Measurements from ENCODE around the gene MSANTD2. TPM values are rescaled to one million over a fixed set of nuclear protein-coding genes. Genes with fewer than 3 reads are reported as not detected.
A peak's percentile ranks its signal among the peaks of the same experiment; 100 is the strongest.

Gene MSANTD2
- 34.4 and 39.5 TPM in 2 replicates for total RNA-seq (2014; rRNA removed; shearing (Covaris generic))
- 15.3 and 18.7 TPM in 2 replicates for polyA plus RNA-seq (2016; fragmentation: Nextera tagmentation; extraction: Ambion mirVana)
- long read RNA-seq, partial matches to known transcripts: 0 of 4 reads
- long read RNA-seq, other reads (novel, unspliced or antisense): 4 of 4 reads

GRCh38 chr11:124800226-124800929 is at the start of gene MSANTD2:
TSS of gene MSANTD2 (minus strand) at chr11:124800406. CDS start at chr11:124800380, 26 bp downstream.
- H3K36me3 Mint-ChIP-seq (ENCODE audit: low read depth): peaks cover 5% of the 10 kb centered on the region; the same call in 2 of the 3 replicates
- Histone ChIP-seq H3K27ac (ENCODE audit: low read depth) (peak within 1 kb of the TSS; percentile 92), H3K4me1 (ENCODE audit: insufficient read depth) (peaks cover 36% of the 10 kb centered on the region), H2AFZ (0 out of 2 replicates have a peak within 1 kb of the TSS, but pooled peaks have one; percentile 72), H3K27me3 (ENCODE audit: insufficient read depth) (no peaks in the 10 kb centered on the region), H3F3A (replicated peaks; ENCODE audit: low read depth) (no peaks in the 10 kb centered on the region), H3K4me3 (peak within 1 kb of the TSS; percentile 94), H3K36me3 (ENCODE audit: insufficient read depth) (no peaks in the 10 kb centered on the region), H4K20me1 (replicated peaks; ENCODE audit: insufficient read depth) (peaks cover 13% of the 10 kb centered on the region; the same call in 1 of the 2 replicates), H3K4me2 (peak within 1 kb of the TSS; percentile 90), H3K79me2 (replicated peaks; ENCODE audit: insufficient read depth) (peaks cover 43% of the 10 kb centered on the region), H3K9me2 (ENCODE audit: insufficient read depth) (no peaks in the 10 kb centered on the region)
- peak; percentile 90 for DNase-seq (ENCODE audit: low spot score)
- peak; percentile 91 for ATAC-seq
- peak within 1 kb of the TSS; percentile 84 for H3K4me3 Mint-ChIP-seq
- H3K27ac Mint-ChIP-seq: peak within 1 kb of the TSS; percentile 89
- no peak for TF ChIP-seq ZNF114 (CRISPR knock-in tag; IDR thresholded peaks at IDR 0.05)
- TF ChIP-seq CREB1 (CRISPR knock-in tag; IDR thresholded peaks at IDR 0.05; ENCODE audit: low read depth): peak; percentile 91
- peak; percentile 91 for TF ChIP-seq POLR2AphosphoS5 (IDR thresholded peaks at IDR 0.05; ENCODE audit: low read depth)
- no peak for TF ChIP-seq ZNF331 (CRISPR knock-in tag; IDR thresholded peaks at IDR 0.05; ENCODE audit: low read depth)
- TF ChIP-seq ZNF462 (CRISPR knock-in tag; IDR thresholded peaks at IDR 0.05): no peak
- TF ChIP-seq ETS1 (IDR thresholded peaks at IDR 0.05): no peak; the same call in 1 of the 2 replicates
- no peak for TF ChIP-seq NANOG (IDR thresholded peaks at IDR 0.05; ENCODE audit: borderline replicate concordance)
- no peak for TF ChIP-seq STAT1 (IDR thresholded peaks at IDR 0.05; ENCODE audit: unreplicated experiment)
- TF ChIP-seq EZH2 (IDR thresholded peaks at IDR 0.05; ENCODE audit: low read depth, unreplicated experiment): no peak
- TF ChIP-seq JUNB (IDR thresholded peaks at IDR 0.05; ENCODE audit: unreplicated experiment): no peak
- TF ChIP-seq CTCF (conservative IDR thresholded peaks at IDR 0.05; ENCODE audit: low read depth in 2 of 2): no peak
- no peak for TF ChIP-seq REST (IDR thresholded peaks at IDR 0.05; ENCODE audit: unreplicated experiment)
- no peak for TF ChIP-seq EZH2phosphoT487 (IDR thresholded peaks at IDR 0.05; ENCODE audit: unreplicated experiment)
- no peaks in the 10 kb centered on the region; the same call in 1 of the 3 replicates for H3K9me3 Mint-ChIP-seq
- H3K27me3 Mint-ChIP-seq (ENCODE audit: insufficient read depth, low read depth, poor library complexity): peaks cover 8% of the 10 kb centered on the region
- peaks cover 28% of the 10 kb centered on the region for H3K4me1 Mint-ChIP-seq
